ENCODE data around the gene BCAP29. TPM values are rescaled to one million over a fixed set of nuclear protein-coding genes. Genes with fewer than 3 reads are reported as not detected.

Gene BCAP29
- total and polyA plus RNA-seq, 8 donors = 15.2 to 27.6 (median 19.5) TPM

DNA sequence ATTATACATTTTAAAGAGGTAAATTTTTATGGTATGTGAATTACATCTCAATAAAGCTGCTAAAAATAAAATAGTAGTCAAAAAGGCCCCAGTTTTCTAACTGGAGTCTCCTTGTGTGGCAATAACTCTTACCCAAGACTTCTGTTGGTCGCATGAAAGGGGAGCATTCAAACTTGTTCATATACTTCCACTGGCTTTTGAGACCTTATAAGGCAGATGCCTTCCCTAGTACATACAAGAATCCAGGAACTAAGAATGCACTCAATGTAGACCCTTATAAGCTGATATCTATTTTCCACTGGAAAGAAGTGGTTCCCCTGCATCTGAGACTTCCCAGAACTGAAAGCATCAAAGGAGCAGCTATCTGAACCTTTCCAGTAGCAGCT lies 13.0 kb downstream of the BCAP29 start:
- no peaks in the 10 kb centered on the region for H3K9me3 ChIP-seq
- no peak for DNase-seq
- intact Hi-C loops (cut with DNase I) = no loop called here
- peaks cover 0 to 3% (median 0%) of the 10 kb centered on the region in 3 donors for H3K36me3 ChIP-seq
- no peak for FAIRE-seq
- no peaks in the 10 kb centered on the region for H3K27me3 ChIP-seq
- TF ChIP-seq, protein P1, sequence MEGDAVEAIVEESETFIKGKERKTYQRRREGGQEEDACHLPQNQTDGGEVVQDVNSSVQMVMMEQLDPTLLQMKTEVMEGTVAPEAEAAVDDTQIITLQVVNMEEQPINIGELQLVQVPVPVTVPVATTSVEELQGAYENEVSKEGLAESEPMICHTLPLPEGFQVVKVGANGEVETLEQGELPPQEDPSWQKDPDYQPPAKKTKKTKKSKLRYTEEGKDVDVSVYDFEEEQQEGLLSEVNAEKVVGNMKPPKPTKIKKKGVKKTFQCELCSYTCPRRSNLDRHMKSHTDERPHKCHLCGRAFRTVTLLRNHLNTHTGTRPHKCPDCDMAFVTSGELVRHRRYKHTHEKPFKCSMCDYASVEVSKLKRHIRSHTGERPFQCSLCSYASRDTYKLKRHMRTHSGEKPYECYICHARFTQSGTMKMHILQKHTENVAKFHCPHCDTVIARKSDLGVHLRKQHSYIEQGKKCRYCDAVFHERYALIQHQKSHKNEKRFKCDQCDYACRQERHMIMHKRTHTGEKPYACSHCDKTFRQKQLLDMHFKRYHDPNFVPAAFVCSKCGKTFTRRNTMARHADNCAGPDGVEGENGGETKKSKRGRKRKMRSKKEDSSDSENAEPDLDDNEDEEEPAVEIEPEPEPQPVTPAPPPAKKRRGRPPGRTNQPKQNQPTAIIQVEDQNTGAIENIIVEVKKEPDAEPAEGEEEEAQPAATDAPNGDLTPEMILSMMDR (IDR thresholded peaks at IDR 0.05) = no peak
- no peak overlapping the region for H3K27ac ChIP-seq
- 93 to 98% methylated on average over 1 of the region's 1 CpG for WGBS, 2 donors
- peaks cover 0 to 3% (median 0%) of the 10 kb centered on the region in 3 donors for H3K4me1 ChIP-seq
- no peak for ATAC-seq
- H3K4me3 ChIP-seq = no peak overlapping the region

DNA sequence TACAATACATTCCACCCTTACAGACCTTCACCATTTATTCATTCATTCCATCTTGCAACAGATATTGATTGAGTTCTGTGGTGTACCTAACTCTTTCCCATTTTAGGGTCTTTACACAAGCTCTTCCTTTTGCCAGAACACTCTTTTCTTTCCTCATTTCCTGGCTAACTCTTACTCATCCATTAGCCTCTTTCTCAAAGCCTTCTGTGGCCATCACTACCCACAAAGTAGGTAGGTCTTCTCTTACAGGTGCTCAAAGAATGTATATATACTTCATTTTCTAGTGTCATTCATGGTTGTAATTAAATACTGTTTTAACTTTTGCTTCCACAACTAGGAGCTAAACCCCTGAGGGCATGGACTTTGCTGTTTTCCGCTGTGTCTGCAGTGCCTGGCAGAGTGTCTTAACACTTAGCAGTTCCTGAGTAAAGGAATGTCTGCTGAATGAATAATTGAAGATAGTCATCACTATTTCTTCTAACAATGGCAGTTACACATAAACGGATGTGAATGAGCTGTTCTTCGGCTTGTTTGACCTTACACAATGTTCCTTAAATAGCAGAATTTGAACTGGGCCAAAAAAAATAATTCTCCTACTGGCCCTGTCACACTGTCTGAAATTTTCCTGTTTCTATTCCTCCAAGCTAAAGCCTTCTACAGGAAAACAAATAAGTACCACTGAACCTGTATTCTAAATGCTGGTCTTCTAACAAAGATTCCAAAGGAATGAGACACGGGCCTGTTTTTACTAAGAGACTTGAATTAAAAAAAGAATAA lies 15.1 kb downstream of the BCAP29 start:
- intact Hi-C loops (cut with DNase I) = no loop called here
- H3K4me1 ChIP-seq = peaks cover 0 to 5% (median 4%) of the 10 kb centered on the region in 3 donors
- H3K36me3 ChIP-seq = peaks cover 0 to 3% (median 0%) of the 10 kb centered on the region in 3 donors
- WGBS, 2 donors = 55 to 69% methylated on average over 4 of the region's 4 CpGs
- no peaks in the 10 kb centered on the region for H3K27me3 ChIP-seq
- TF ChIP-seq, protein P1 (IDR thresholded peaks at IDR 0.05) = no peak
- no peak overlapping the region for H3K27ac ChIP-seq
- no peak for FAIRE-seq
- DNase-seq = no peak
- H3K9me3 ChIP-seq = no peaks in the 10 kb centered on the region
- H3K4me3 ChIP-seq = no peak overlapping the region
- ATAC-seq = peak in 3 of 4 donors; percentile 56 to 83 (median 72)

DNA sequence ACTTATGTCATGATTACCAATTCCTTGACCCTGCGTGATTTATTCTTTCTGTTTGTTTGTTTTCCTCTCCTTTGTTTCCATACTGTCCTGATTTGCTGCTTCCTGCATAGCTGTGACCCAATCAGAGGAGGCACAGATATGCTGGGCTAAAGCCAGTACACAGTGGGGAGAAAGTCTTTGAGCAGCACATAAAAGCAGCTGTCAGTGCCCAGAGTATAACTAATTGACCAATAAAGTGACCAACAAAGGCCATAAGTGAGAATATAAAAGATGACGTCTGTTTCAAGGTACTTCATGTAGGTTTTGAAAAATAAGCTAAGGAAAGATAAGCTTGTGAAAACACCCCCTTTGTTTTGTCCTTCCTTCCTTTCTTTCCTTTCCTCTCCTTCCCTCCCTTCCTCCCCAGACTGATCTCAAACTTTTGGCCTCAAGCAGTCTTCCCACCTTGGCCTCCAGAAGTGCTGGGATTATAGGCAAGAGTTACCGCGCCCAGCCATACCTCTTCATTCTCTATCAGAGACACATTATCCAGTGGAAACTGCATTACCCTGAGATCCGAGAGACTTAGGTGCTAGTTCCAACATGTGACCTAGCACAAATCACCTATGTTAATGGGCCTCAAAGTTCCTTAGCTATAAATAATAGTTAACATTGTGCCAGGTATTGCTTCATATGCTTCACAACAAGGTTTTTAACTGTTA lies 17.0 kb downstream of the BCAP29 start:
- H3K27ac ChIP-seq = no peak overlapping the region
- intact Hi-C loops (cut with DNase I) = no loop called here
- no peak for FAIRE-seq

DNA sequence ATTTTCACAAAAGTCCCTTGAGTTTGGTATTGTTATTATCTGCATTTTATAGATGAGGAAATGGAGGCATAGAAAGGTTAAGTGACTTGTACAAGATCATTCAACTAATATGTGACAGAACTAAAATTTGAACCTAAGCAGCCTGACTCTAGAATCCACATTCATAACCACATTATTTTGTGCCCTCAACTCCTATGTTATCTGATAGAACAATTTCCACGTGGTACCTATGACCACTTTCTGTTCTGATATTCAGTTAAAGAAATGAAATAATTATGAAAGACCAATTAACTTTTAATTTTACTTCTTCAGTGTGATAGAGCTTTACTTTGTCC lies 17.5 kb downstream of the BCAP29 start:
- no peaks in the 10 kb centered on the region for H3K27me3 ChIP-seq
- no peak overlapping the region for H3K4me3 ChIP-seq
- intact Hi-C loops (cut with DNase I) = no loop called here
- peaks cover 0 to 13% (median 5%) of the 10 kb centered on the region in 3 donors for H3K4me1 ChIP-seq
- H3K27ac ChIP-seq = no peak overlapping the region
- TF ChIP-seq, protein P1 (IDR thresholded peaks at IDR 0.05) = no peak
- no peaks in the 10 kb centered on the region for H3K9me3 ChIP-seq
- FAIRE-seq = no peak
- 61 to 82% methylated on average over 1 of the region's 1 CpG for WGBS, 2 donors
- DNase-seq = no peak
- peaks cover 0 to 3% (median 0%) of the 10 kb centered on the region in 3 donors for H3K36me3 ChIP-seq
- no peak for ATAC-seq

More for the DNA sequence above, 17.0 kb downstream of the BCAP29 start:
- Histone ChIP-seq H3K4me1 (peaks cover 0 to 9% (median 5%) of the 10 kb centered on the region in 3 donors), H3K36me3 (peaks cover 0 to 3% (median 0%) of the 10 kb centered on the region in 3 donors), H3K9me3 (no peaks in the 10 kb centered on the region), H3K27me3 (no peaks in the 10 kb centered on the region), H3K4me3 (no peak overlapping the region)
- DNase-seq (no peak), ATAC-seq (no peak)
- TF ChIP-seq, protein P1 (IDR thresholded peaks at IDR 0.05) = no peak
- 72 to 85% methylated on average over 5 of the region's 5 CpGs for WGBS, 2 donors

All from pancreas (tissue), 10 donors.